H1 (cell line): ENCODE results near the gene RB1. TPM values are rescaled to one million over a fixed set of nuclear protein-coding genes. Genes with fewer than 3 reads are reported as not detected.

Source experiments
- CTCF ChIA-PET: fragments of 300-600 bp; sonication (Branson Sonifier 250); formaldehyde crosslinking; loops from one replicate; lab custom pipeline; 2021; ENCODE audit not compliant: partially characterized antibody; lab: Charles Lee
- POLR2A ChIA-PET: fragments of 300-600 bp; sonication (Branson Sonifier 250); formaldehyde crosslinking; loops from one replicate; lab custom pipeline; 2021; ENCODE audit warnings: inconsistent platforms; ENCODE audit not compliant: partially characterized antibody; lab: Charles Lee
- DNase-seq, 2 experiments: peaks; one replicate each; pipeline versions ENCODE4 v3.0.0 to v3.0.0-alpha.2; 2010 to 2022; ENCODE audit warnings: low spot score in 2 of 2, low read depth in 1 of 2, mixed read lengths in 1 of 2
- FAIRE-seq: peaks from 2 replicates; lab custom pipeline; 2011; peaks lifted over from hg19 to GRCh38; lab: Jason Lieb, UNC
- H2AFZ ChIP-seq: 2 replicates; pipeline ENCODE4 v1.8.1; 2012; ENCODE audit warnings: low read length, inconsistent platforms
- H2AK5ac ChIP-seq: 2 replicates; pipeline ENCODE4 v1.6.1; 2013; ENCODE audit warnings: low read depth, low read length
- H2BK120ac ChIP-seq: replicated peaks from 2 replicates; pipeline ENCODE3; 2013; ENCODE audit warnings: low read depth, low read length, inconsistent platforms
- H2BK12ac ChIP-seq: 2 replicates; pipeline ENCODE4 v1.6.1; 2013; ENCODE audit warnings: low read depth, low read length
- H2BK15ac ChIP-seq: 2 replicates; pipeline ENCODE4 v1.6.1; 2013; ENCODE audit warnings: low read length
- H2BK20ac ChIP-seq: 2 replicates; pipeline ENCODE4 v1.6.1; 2013; ENCODE audit warnings: low read length
- H2BK5ac ChIP-seq: 2 replicates; pipeline ENCODE4 v1.6.1; 2013; ENCODE audit warnings: low read depth, low read length
- H3K14ac ChIP-seq: 2 replicates; pipeline ENCODE4 v1.6.1; 2013; ENCODE audit warnings: inconsistent platforms; ENCODE audit not compliant: insufficient read length
- H3K18ac ChIP-seq: 2 replicates; pipeline ENCODE4 v1.6.1; 2013; ENCODE audit warnings: low read length; ENCODE audit errors: extremely low read depth
- H3K23ac ChIP-seq: 2 replicates; pipeline ENCODE4 v1.6.1; 2013; ENCODE audit warnings: inconsistent platforms; ENCODE audit not compliant: insufficient read length
- H3K23me2 ChIP-seq: 2 replicates; pipeline ENCODE4 v1.6.1; 2013; ENCODE audit warnings: low read depth, low read length
- H3K27ac ChIP-seq: 2 replicates; pipeline ENCODE4 v1.6.1; 2011; ENCODE audit warnings: low read depth, low read length, inconsistent platforms
- H3K27me3 ChIP-seq, 4 experiments: replicated peaks in 1 of 4; 1 replicate in 1 of 4; 2 replicates in 3 of 4; pipeline versions ENCODE4 v1.6.1 to v1.8.1; 2011 to 2013; ENCODE audit warnings: low read length in 3 of 4, mild to moderate bottlenecking in 3 of 4, inconsistent platforms in 2 of 4, mixed read lengths in 2 of 4, moderate library complexity in 1 of 4; ENCODE audit not compliant: control insufficient read depth in 3 of 4, insufficient read depth in 3 of 4; ENCODE audit errors: extremely low read depth in 1 of 4
- H3K36me3 ChIP-seq, 4 experiments: 2 replicates each; pipeline versions ENCODE4 v1.6.1 to v1.8.1; 2011 to 2013; ENCODE audit warnings: mild to moderate bottlenecking in 4 of 4, low read length in 3 of 4, moderate library complexity in 2 of 4, control low read depth in 1 of 4, inconsistent platforms in 1 of 4; ENCODE audit not compliant: insufficient read depth in 4 of 4, control insufficient read depth in 2 of 4
- H3K4ac ChIP-seq: replicated peaks from 2 replicates; pipeline ENCODE3; 2013; ENCODE audit warnings: low read length, low read depth, mixed read lengths, inconsistent platforms; ENCODE audit not compliant: insufficient read length
- H3K4me1 ChIP-seq, 4 experiments: replicated peaks in 1 of 4; 1 replicate in 1 of 4; 2 replicates in 3 of 4; pipeline versions ENCODE4 v1.6.1 to v1.8.1; 2011 to 2013; ENCODE audit warnings: low read length in 3 of 4, inconsistent platforms in 2 of 4, mixed read lengths in 1 of 4; ENCODE audit not compliant: insufficient read depth in 4 of 4, control insufficient read depth in 3 of 4
- H3K4me2 ChIP-seq, 2 experiments: 2 replicates each; pipeline versions ENCODE4 v1.6.1 to v1.8.1; 2011 to 2013; ENCODE audit warnings: low read depth in 2 of 2, low read length in 2 of 2, control low read depth in 1 of 2, inconsistent platforms in 1 of 2, mild to moderate bottlenecking in 1 of 2; ENCODE audit not compliant: insufficient read depth in 1 of 2
- H3K4me3 ChIP-seq, 4 experiments: fragments of 200-600, 300-600 bp in 1 of 4; sonication (generic), shearing (Covaris generic), sonication (Bioruptor Twin) in 1 of 4; 2 replicates each; pipeline versions ENCODE4 v1.5.1 to v1.8.1; 2011 to 2016; ENCODE audit warnings: low read length in 4 of 4, low read depth in 3 of 4, control low read depth in 2 of 4, inconsistent platforms in 2 of 4, mild to moderate bottlenecking in 2 of 4, mixed read lengths in 1 of 4, moderate library complexity in 1 of 4; ENCODE audit not compliant: insufficient read depth in 2 of 4; ENCODE audit errors: extremely low read depth in 1 of 4
- H3K56ac ChIP-seq: replicated peaks from 2 replicates; pipeline ENCODE3; 2013; ENCODE audit warnings: low read depth, mild to moderate bottlenecking, mixed read lengths, low read length, inconsistent platforms; ENCODE audit not compliant: insufficient read length
- H3K79me1 ChIP-seq: 2 replicates; pipeline ENCODE4 v1.6.1; 2013; ENCODE audit warnings: low read depth, low read length, control low read depth
- H3K79me2 ChIP-seq, 2 experiments: 2 replicates each; pipeline versions ENCODE4 v1.6.1 to v1.8.1; 2012 to 2013; ENCODE audit warnings: low read length in 2 of 2, mild to moderate bottlenecking in 2 of 2, inconsistent platforms in 1 of 2; ENCODE audit not compliant: insufficient read depth in 2 of 2, control insufficient read depth in 1 of 2
- H3K9ac ChIP-seq, 4 experiments: replicated peaks in 1 of 4; 1 replicate in 1 of 4; 2 replicates in 3 of 4; pipeline versions ENCODE4 v1.6.1 to v1.8.1; 2011 to 2013; ENCODE audit warnings: low read depth in 3 of 4, low read length in 3 of 4, control low read depth in 2 of 4, mild to moderate bottlenecking in 2 of 4, moderate library complexity in 2 of 4, inconsistent platforms in 1 of 4; ENCODE audit errors: extremely low read depth in 1 of 4
- H3K9me3 ChIP-seq, 2 experiments: 2 replicates each; pipeline versions ENCODE4 v1.6.1 to v1.8.1; 2012 to 2013; ENCODE audit warnings: mild to moderate bottlenecking in 2 of 2, moderate library complexity in 2 of 2, control low read depth in 1 of 2, inconsistent platforms in 1 of 2, low read depth in 1 of 2, low read length in 1 of 2, mixed read lengths in 1 of 2; ENCODE audit not compliant: insufficient read depth in 2 of 2
- H4K20me1 ChIP-seq, 2 experiments: replicated peaks in 1 of 2; 2 replicates each; pipeline versions ENCODE3 to v1.8.1; 2011 to 2013; ENCODE audit warnings: inconsistent platforms in 2 of 2, low read length in 2 of 2, mild to moderate bottlenecking in 1 of 2; ENCODE audit not compliant: insufficient read depth in 2 of 2, control insufficient read depth in 1 of 2
- H4K5ac ChIP-seq: 2 replicates; pipeline ENCODE4 v1.6.1; 2013; ENCODE audit warnings: low read length, low read depth, mixed read lengths, inconsistent platforms; ENCODE audit not compliant: insufficient read length
- H4K8ac ChIP-seq: 2 replicates; pipeline ENCODE4 v1.8.0; 2013; ENCODE audit warnings: mild to moderate bottlenecking, moderate library complexity, low read length, inconsistent platforms; ENCODE audit not compliant: insufficient read depth; ENCODE audit errors: extremely low read depth
- H4K91ac ChIP-seq: replicated peaks from 2 replicates; pipeline ENCODE3; 2013; ENCODE audit warnings: low read length, mixed read lengths, inconsistent platforms; ENCODE audit not compliant: insufficient read length
- GABPA ChIP-seq: IDR thresholded peaks from 2 replicates; pipeline ENCODE4 v1.6.1; 2011; ENCODE audit warnings: mild to moderate bottlenecking, low read length, moderate library complexity, borderline replicate concordance; ENCODE audit not compliant: insufficient read depth
- GTF2F1 ChIP-seq: IDR thresholded peaks from 2 replicates; pipeline ENCODE4 v1.6.1; 2012; ENCODE audit warnings: low read depth, low read length, improper control_type of control experiment, borderline replicate concordance
- POLR2A ChIP-seq, 2 experiments: IDR thresholded peaks; 1 replicate in 1 of 2; 2 replicates in 1 of 2; pipeline ENCODE4 v1.6.1; 2011; ENCODE audit warnings: low read depth in 2 of 2, low read length in 2 of 2, mild to moderate bottlenecking in 2 of 2; ENCODE audit errors: control extremely low read depth in 1 of 2
- RBBP5 ChIP-seq: IDR thresholded peaks from 2 replicates; pipeline ENCODE4 v1.7.1; 2012; ENCODE audit warnings: low read depth, mild to moderate bottlenecking, inconsistent platforms, low read length, moderate library complexity, borderline replicate concordance
- RXRA ChIP-seq: IDR thresholded peaks from 2 replicates; pipeline ENCODE4 v1.6.1; 2011; ENCODE audit warnings: low read depth, mild to moderate bottlenecking, low read length, moderate library complexity; ENCODE audit not compliant: insufficient read depth
- SP1 ChIP-seq: IDR thresholded peaks from 2 replicates; pipeline ENCODE4 v1.6.1; 2011; ENCODE audit warnings: low read depth, low read length
- YY1 ChIP-seq: IDR thresholded peaks from 2 replicates; pipeline ENCODE4 v1.6.1; 2011; ENCODE audit warnings: low read depth, mild to moderate bottlenecking, low read length
- WGBS, 2 experiments: shearing (Covaris generic) in 1 of 2; methylation state at CpG; one replicate each; pipeline versions ENCODE4 v1.1.6 to v1.1.7; 2013 to 2015; ENCODE audit warnings: low lambda C conversion rate in 2 of 2, mixed read lengths in 2 of 2, inconsistent platforms in 1 of 2, low coverage in 1 of 2, missing lambda C conversion rate in 1 of 2; ENCODE audit not compliant: insufficient replicate concordance in 2 of 2, insufficient coverage in 1 of 2, insufficient read length in 1 of 2; ENCODE audit errors: extremely low coverage in 1 of 2, missing lambda C conversion rate in 1 of 2; 5-methylcytosine and 5-hydroxymethylcytosine counted together
- polyA plus RNA-seq, 7 experiments: library from polyadenylated mRNA; depleted of rRNA in 3 of 7; stranded (reverse) in 5 of 7; unstranded in 2 of 7; fragments of >200 nt in 5 of 7; fragments of 200-250 nt in 2 of 7; gene quantifications; 1 replicate in 5 of 7; 2 replicates in 1 of 7; 4 replicates in 1 of 7; pipeline versions ENCODE4 v1.2.1 to v1.2.3, GENCODE V29; 2011 to 2013; ENCODE audit warnings: missing spikeins in 2 of 7, mixed read lengths in 2 of 7
- total RNA-seq: library from RNA; stranded (reverse); fragmentation: NEBNext Ultra II Directional; extraction: Animal tissue kit (Norgen Biotek cat#: 25700); gene quantifications from 2 replicates; pipeline ENCODE4 v1.2.1, GENCODE V29; 2021

The RB1 gene
- total and polyA plus RNA-seq, 2 of the 8 experiments (the other 6 are each of a cell fraction or from before 2014, with no cell fraction given) = 4.1 to 17.5 TPM

DNA sequence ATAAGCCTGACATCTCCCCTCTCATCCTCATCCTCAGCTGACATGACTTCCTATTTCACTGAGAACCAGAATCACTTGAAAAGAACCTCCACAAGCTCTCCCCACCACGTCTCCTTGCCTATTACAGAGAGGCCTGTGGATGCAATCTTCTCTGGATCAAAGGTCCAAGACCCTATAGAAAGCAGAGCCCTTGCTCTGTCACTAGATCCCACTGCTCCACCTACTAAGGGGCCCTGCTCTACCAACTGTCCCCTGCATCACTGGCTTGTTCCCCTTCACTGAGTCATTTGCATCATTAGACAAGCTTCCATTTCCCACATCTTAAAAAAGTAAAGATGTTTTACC is 188.5 kb downstream of the RB1 start:
- H3K14ac ChIP-seq = no peak overlapping the region
- no peak overlapping the region for H3K9ac ChIP-seq
- H2AFZ ChIP-seq = no peak overlapping the region
- no peaks in the 10 kb centered on the region for H3K27me3 ChIP-seq
- H3K4me1 ChIP-seq = peaks cover 0 to 6% (median 1%) of the 10 kb centered on the region in 4 experiments; a peak in 3 of 7 replicates
- H3K79me2 ChIP-seq = no peaks in the 10 kb centered on the region
- TF ChIP-seq POLR2A (IDR thresholded peaks at IDR 0.05; ENCODE audit: control extremely low read depth in 1 of 2, low read depth in 2 of 2, low read length in 2 of 2) (no peak), RBBP5 (no peak), RXRA (no peak), GTF2F1 (no peak), YY1 (no peak), GABPA (no peak), SP1 (no peak)
- no peak overlapping the region for H3K18ac ChIP-seq
- no peak overlapping the region for H3K4me2 ChIP-seq
- FAIRE-seq (no peak), DNase-seq (no peak)
- peaks cover 2% of the 10 kb centered on the region; the same call in 1 of the 2 replicates for H3K23me2 ChIP-seq
- H2BK12ac ChIP-seq = no peak overlapping the region
- 79% methylated on average over 1 of the region's 1 CpG; no CpG with 5 or more reads in 1 of the 2 experiments for WGBS, 2 experiments
- no peaks in the 10 kb centered on the region for H3K79me1 ChIP-seq
- H3K36me3 ChIP-seq = peaks cover 0 to 9% (median 3%) of the 10 kb centered on the region in 4 experiments; a peak in 3 of 8 replicates
- no peak overlapping the region for H2BK120ac ChIP-seq
- H3K4ac ChIP-seq = no peak overlapping the region
- H3K9me3 ChIP-seq = peaks cover 0 to 6% of the 10 kb centered on the region in 2 experiments; a peak in 1 of 4 replicates
- ChIA-PET CTCF (interaction anchor here (1.0 to 1.5 kb wide), 2 partner anchors 12 to 86 kb away, joined by 3 read pairs; no protein-coding TSS in a partner anchor), POLR2A (no interaction called here)
- no peak overlapping the region for H3K23ac ChIP-seq
- no peak overlapping the region for H2AK5ac ChIP-seq
- H3K27ac ChIP-seq = no peak overlapping the region
- H2BK20ac ChIP-seq = no peak overlapping the region
- no peak overlapping the region for H3K56ac ChIP-seq
- no peak overlapping the region for H2BK15ac ChIP-seq
- H2BK5ac ChIP-seq = no peak overlapping the region
- H4K5ac ChIP-seq = no peak overlapping the region
- no peaks in the 10 kb centered on the region for H4K20me1 ChIP-seq
- H4K8ac ChIP-seq = no peak overlapping the region
- H3K4me3 ChIP-seq = no peak overlapping the region
- no peak overlapping the region for H4K91ac ChIP-seq
